NCI-H128 (cell line): ENCODE data around the gene ABHD8.
"Not testable (repeated sequence)": the region's sequence is repeated elsewhere in the genome, so short reads cannot be mapped to it uniquely, and the experiment has no call there.

Experiments
- DNase-seq: peaks from one replicate; lab custom pipeline; 2025; ENCODE audit not compliant: unreplicated experiment; lab: John Stamatoyannopoulos, UW

The ABHD8 gene

DNA sequence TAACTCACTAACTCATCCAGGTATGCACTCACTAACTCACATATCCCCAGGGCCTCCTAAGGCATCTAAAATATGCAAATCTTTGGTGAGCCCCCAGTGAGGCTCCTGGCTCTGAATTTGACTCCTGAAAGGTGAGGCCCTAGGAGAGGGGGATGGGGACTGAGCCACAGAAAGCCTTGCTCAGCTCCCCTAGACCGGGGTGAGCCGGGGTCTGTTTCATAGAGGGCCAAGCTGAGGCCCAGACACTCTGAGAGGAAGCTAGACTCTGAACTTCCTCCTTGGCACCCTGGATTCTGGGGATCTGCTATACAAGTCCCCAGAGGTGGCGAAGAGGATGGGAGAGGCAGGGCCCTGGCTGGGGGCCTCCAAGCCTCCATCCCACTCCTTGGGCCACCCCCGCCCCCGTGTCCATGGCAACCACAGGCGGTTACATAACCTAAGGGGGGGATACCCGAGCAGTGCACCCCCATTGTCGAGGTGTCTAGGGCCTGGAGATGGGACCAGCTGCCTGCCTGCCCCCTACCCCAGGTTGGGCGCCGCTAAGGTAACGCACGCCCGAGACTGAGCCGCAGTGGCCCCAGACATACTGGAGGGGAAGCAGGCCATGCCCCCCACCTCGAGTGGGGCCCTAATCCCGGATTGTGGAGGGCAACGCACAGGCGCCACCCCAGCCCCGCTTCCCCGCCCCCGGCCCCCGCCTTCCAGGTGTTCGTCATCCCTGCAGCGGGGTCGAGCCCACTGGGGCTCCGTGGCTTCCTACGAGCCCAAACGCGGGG, 646 bp downstream of the ABHD8 start:
- DNase-seq: no peak

DNA sequence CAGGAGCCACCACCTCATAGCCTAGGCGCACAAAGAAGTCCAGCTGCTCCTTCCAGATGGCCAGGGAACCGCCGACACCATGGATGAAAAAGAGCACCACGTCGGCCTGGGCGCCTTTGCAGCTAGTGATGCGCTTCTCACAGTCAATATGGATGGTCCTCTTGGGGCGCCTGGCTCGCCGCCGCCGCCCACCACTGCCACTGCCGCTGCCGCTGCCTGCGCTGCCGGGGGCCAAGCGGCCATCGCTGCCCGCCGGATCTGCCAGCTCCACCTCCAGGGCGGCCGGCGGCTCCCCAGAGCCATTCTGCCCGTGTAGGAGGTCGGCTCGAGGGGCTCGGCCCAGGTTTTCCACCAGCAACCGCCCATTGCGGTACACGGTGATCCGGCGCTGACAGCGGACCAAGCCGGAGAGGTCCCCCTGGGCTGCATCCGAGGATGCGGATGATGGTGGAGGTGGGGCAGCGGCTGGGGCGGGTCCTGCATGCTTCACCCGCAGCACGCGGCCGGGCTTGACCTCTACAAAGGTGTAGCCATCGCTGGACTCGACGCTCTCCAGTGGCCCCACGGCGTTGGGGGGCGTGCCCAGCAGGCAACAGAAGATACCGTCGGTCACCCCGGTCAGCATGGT, 2.1 kb downstream of the ABHD8 start:
- DNase-seq: no peak

DNA sequence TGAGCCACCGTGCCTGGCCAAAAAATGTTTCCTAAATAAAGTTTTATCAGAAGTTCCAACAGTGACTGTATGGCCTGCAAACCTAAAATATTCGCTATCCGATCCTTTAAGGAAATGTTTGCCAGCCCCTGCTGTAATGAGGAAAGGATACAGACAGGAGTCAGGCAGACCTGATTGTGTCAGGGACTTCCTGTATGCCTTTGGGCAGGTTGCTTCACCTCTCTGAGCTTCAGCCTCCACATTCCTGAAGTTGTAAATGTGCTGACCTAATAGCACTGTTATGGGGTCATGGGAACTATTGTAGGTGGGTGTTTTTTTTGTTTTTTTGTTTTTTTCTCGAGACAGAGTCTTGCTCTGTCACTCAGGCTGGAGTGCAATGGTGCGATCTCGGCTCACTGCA, 6.2 kb downstream of the ABHD8 start:
- no peak for DNase-seq

DNA sequence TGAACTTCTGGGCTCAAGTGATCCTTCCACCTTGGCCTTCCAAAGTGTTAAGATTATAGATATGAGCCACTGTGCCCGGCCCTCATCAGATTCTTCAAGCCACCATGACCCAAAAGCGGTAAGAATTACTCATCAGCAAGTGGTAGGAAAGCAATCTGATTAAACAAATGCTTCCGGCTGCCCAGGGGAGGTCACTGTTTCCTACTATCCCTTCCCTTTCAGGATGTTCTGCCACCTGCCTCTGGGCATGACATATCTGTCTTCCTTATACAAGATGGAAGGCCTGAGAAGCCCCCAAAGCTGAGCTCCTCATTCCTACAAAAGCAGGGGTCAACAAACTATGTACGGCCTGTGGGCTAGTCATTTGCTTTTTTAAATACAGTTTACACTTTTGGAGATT, 7.0 kb downstream of the ABHD8 start:
- no peak for DNase-seq

DNA sequence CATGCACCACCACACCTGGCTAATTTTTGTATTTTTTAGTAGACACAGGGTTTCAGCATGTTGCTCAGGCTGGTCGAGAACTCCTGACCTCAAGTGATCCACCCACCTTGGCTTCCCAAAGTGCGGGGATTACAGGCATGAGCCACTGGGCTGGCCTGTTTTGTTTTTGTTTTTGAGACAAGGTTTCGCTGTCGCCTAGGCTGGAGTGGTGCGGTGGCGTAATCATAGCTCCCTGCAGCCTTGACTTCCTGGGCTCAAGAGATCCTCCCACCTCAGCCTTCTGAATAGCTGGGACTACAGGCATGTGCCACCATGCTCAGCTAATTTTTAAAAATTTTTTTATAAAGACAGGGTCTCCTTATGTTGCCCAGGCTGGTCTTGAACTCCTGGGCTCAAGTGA, 7.7 kb downstream of the ABHD8 start:
- not testable (repeated sequence) for DNase-seq

DNA sequence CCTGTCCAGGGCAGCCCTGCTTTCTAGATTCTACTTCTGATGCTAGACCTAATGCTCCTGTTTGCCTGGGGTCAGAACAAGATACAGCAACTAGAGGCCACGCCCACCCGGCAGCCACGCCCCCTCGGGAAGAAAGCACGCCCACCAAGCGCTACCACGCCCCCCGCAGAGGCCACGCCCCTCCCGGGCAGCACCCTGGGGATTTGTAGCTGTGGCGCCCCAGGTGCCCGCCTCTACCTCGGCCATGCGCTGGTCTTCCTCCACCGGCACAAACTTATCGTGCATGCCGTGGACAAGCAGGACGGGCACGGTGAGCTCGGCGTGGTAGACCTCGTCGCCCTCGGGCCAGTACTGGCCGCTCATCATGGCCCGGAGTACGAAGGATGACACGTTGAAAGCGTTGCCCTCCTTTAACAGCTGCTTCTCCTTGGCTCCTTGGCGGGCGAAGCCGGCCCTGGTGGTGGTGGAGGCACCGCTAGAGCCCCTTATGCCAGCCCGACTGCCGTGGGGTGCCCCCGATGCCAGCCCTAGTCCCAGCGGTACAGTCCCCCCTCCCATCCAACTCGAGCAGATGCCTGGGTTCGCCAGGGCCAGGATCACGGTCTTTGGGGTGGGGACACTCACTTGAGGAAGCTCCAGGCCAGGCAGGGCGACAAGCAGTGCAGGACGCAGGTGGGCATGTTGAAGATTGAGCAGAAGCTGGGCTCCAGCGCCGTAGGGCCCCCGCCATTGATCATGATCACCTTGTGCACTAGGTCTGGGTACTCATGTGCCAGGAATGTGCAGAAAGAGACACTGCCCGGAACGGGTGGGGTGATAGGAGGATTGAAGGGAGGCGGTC, 9.0 kb downstream of the ABHD8 start:
- no peak for DNase-seq

DNA sequence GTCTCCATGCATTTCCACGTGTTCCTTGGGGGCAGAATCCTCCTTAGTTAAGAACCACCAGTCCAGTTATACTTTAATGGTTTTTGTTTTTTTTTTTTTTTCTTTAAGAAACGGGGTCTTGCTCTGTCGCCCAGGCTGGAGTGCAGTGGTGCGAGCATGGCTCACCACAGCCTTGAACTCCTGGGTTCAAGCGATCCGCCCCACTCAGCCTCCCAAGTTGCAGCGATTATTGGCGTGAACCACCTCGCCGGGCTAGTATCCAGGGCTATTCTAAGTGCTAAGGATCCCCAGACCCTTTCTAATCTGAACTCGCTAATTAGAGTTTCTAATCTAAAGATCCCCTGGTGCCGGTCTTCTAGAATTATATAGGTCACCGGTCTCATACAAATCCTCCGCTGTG, 9.6 kb downstream of the ABHD8 start:
- no peak for DNase-seq

DNA sequence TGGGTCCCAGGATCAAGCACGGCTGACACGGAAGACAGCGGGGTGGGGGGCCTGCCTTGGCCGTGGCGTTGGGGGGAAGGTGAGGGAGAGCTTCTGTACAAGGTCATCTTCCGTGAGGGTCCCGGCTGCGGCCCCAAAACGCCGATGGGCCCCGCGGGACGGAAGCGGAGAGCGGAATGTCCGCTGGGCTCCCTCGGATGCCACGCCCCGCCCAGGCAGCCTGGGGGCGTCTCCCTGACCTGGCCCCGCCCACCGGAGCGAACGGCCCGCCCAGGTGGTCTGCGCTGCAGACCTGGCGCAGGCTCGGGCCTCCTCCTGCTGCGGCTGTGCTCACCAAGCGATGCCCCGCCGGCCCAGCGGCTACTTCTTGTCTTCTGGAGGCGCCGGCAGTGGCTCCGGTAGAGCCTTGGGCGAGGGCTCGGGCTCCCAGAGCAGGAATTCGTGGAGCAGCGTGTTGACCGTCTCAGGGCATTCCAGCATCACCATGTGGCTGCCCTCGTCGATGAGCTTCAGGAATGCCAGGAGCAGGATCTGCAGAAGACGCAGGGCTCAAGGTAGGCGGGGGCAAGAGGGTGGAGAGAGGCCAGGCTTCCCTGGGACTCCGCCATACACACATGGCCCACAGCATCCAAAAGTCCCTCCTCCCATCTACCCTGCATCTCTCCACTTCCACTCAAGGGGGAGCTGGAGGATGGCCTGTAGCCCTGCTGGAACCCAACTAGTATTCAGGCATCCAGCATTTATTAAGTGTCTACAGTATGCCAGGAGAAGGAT, 10.7 kb downstream of the ABHD8 start:
- DNase-seq: no peak

DNA sequence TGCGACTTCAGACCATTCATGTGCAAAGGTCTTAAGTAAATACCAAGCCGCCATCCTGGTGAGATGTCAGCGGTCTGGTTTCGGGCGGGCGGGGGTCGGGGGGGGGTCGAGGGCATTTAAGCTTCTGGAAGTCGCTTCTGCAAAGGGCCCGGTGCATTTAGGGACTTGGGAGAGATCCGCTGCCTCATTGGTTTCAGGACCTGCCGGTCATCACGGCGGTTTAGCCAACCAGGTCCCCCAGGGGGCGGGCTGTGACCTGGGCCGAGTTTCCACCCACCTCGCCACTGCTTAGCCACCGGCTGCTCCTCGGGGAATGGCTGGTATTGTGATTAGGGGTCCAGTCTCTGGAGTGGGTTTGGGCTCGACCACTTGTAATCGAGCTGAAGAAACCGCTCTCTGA, 13.7 kb downstream of the ABHD8 start:
- DNase-seq: no peak

DNA sequence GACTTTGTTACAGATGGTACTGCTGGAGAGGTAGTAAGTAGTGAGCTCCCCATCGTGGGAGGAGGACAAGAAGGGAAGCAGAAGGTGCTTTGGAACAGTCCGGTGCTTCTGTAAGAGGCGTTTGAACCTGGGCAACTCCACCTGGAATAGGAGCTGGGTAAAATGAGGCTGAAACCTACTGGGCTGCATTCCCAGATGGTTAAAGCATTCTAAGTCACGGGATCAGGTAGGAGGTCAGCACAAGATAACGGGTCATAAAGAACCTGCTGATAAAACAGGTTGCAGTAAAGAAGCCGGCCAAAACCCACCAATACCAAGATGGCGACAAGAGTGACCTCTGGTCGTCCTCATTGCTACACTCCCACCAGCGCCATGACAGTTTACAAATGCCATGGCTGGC, 16.5 kb downstream of the ABHD8 start:
- no peak for DNase-seq

DNA sequence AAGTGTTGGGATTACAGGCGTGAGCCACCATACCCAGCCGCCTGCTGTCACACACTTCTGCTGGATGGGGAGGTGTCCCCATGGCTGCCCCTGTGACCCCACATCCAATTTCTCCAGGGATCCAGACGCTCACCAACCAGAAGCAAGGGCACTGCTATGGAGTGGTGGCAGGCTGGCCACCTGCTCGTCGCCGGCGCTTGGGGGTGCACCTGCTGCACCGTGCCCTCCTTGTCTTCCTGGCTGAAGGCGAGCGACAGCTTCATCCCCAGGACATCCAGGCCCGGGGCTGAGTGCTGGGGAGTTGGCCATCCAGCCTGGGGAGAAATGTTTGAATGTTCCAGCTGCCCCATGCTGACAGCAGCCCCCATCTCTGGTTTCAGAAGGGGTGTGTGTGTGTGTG, 17.0 kb downstream of the ABHD8 start:
- DNase-seq: no peak

DNA sequence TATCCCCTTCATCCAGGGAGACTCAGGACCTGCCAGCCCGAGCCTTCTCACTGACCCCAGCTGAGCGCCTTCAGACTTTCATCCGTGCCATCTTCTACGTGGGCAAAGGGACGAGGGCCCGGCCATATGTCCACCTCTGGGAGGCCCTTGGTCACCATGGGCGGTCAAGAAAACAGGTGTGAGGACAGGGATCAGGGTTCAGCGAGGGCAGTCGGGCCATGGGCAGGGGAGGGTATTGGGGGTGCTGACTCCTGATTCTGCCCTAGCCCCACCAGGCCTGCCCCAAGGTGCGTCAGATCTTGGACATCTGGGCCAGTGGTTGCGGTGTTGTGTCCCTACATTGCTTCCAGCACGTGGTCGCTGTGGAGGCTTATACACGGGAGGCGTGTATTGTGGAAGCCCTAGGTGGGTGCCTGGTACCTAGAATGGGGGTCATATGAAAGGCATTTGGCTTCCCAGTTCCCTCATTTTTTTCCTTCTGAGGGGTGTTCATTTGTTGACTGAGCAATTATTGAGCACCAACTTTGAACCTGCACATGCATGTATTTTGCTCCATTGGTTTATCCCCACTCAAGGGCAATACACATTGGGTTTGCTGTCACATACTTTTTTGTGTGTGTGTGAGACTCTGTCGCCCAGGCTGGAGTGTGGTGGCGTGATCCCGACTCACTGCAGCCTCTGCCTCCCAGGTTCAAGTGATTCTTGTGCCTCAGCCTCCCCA, 17.6 kb downstream of the ABHD8 start:
- DNase-seq: no peak

DNA sequence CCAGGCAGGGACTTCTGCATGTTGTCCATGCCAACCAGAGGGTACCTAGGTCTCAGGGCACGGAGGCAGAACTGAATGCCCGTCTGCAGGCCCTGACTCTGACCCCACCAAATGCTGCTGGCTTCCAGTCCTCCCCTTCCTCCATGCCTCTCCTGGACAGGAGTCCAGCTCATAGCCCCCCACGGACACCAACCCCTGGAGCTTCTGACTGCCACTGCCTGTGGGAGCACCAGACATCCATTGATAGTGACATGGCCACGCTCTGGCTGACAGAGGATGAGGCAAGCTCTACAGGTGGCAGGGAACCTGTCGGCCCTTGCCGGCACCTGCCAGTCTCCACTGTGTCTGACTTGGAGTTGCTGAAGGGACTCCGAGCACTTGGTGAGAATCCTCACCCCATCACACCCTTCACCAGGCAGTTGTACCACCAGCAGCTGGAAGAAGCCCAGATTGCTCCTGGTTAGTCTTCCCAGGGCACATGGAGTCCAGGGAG, 19.7 kb downstream of the ABHD8 start:
- DNase-seq: no peak

DNA sequence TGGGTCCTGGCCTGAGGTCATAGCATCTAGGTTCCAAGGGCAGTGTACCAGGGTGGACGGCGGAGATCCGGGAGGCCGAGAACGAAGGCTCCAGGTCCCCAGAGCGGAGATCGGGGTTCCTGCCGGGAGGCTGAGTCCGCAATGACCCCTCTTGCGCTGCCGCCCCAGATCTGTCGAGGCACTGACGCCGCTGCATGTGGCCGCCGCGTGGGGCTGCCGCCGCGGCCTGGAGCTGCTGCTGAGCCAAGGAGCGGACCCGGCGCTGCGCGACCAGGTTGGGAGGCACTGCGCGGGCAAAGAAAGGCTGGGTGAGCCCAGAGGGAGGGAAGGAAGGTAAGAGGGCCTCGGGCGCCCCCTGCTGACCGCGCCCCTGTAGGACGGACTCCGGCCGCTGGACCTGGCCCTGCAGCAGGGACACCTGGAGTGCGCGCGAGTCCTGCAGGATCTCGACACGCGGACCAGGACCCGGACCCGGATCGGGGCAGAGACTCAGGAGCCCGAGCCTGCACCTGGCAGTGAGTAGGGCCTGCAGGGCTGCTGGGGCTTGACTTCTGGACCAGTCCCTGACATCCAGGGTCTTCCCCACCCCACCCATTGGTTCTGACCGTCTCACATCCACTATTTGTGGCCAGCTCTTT, 20.6 kb downstream of the ABHD8 start:
- peak; percentile 56 for DNase-seq

DNA sequence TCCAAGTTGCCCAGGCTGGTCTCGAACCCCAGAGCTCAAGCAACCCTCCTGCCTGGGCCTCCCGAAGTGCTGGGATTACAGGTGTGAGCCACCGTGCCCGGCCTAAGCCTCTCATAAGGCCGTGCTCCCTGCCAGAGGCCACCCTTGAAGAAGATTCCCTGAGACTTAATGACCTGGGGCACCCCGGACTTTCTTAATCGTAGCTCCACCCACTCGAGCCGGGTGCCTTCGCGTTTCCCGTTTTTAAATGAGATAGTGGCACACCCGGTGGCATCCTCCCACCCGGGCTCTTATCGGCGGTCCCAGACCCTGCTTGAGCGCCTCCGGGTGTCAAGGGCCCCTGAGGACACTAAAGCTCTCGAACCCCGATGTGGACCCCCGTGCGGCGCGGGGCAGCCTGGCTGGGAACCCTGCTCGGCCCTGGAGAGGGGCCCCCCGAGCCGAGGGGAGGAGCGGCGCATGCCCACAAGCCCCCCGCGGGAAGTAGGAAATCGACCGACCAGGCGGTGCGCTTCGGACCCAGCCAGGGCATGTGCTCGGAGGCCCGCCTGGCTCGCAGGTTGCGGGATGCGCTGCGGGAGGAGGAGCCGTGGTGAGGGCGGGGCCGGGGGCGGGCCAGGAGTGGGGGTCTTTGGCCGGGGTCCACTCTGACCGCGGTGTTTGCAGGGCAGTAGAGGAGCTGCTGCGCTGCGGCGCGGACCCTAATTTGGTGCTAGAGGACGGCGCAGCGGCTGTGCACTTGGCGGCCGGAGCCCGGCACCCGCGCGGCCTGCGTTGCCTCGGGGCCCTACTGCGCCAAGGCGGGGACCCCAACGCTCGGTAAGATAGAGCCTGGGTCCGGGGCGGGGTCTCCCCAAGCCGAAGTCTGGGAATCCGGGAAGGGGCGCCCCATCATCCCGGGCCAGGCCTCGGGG, 21.6 kb downstream of the ABHD8 start, which contains the start of gene ANKLE1:
ANKLE1 (plus strand) TSS at position 511 of the 914 bp plus-strand sequence; CDS start at position 531, 20 bp downstream.
- DNase-seq: no peak

DNA sequence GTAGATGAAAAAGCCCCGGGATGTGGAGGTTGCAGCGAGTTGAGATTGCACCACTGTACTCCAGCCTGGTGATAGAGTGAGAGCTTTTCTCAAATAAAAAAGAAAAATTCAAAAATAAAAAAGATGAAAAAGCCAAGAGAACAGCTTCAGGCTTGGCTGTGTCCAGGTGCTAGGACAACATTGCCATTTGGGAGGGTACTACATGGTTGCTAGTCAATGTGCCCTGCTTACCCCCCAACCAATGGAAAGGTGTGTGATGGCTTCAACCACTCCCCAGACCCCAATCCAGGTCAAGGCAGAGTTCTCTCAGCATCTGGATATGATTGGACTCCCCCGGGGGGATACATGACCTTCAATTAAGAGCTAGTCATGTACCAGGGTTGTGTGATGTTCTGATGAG, 23.8 kb downstream of the ABHD8 start:
- DNase-seq: no peak

DNA sequence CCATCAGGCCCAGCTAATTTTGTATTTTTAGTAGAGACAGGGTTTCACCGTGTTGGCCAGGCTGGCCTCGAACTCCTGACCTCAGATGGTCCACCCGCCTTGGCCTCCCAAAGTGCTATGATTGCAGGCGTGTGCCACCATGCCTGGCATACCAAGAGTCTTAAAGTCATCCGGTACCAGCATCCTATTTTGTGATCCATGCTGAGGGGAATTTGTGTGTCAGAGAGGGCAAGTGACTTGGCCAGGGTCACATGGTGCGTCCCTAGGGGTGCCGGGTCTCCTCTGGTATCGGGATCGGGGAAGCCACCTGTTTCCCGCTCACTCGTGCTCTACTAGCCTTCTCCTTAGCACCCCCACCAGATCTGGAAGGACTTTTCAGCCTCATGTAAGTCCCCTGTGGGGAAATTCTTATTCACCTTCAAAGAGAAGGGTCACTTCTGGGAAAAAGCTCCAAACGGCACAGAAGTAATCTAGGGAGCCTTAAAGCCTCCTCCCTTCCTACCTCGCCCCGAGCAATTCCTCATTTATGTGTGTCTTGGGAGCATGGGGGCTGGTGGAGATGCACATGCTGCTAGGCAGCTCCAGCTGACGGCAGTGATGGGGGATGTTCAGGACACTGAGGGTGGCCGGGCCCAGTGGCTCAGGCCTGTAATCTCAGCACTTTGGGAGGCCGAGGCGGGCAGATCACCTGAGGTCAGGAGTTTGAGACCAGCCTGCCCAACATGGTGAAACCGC, 27.6 kb downstream of the ABHD8 start:
- DNase-seq: no peak

DNA sequence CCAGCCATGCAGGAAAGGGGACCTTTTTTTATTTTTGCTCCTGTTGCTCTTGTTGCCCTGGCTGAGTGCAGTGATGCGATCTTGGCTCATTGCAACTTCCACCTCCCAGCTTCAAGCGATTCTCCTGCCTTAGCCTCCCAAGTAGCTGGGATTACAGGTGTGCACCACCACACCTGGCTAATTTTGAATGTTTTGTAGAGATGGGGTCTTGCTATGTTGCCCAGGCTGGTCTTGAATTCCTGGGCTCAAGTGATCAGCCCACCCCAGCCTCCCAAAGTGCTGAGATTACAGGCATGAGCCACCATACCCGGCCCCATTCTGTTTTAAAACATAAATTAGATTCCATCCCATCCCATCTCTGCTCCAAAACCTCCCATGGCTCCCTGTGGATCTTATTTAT, 28.3 kb downstream of the ABHD8 start:
- DNase-seq: not testable (repeated sequence)
